Neural cell (in vitro differentiated cells): ENCODE results near the gene KIR2DL3. TPM values are rescaled to one million over a fixed set of nuclear protein-coding genes. Genes with fewer than 3 reads are reported as not detected.

ENCODE experiments used
- H2AFZ ChIP-seq: fragments of 200-600, 300-800 bp; sonication (generic), shearing (Covaris generic); 2 replicates; pipeline ENCODE4 v1.6.0; 2014; ENCODE audit warnings: low read depth, mild to moderate bottlenecking, antibody characterized with exemption, low read length, moderate library complexity
- H3F3A ChIP-seq: fragments of 200-600 bp; shearing (Covaris generic); 2 replicates; pipeline ENCODE4 v1.6.1; 2016; ENCODE audit warnings: mild to moderate bottlenecking, moderate library complexity, mixed read lengths, antibody characterized with exemption, low read length; ENCODE audit not compliant: insufficient read depth, poor library complexity, severe bottlenecking
- H3K27ac ChIP-seq: fragments of 200-600, 300-800 bp; sonication (generic), shearing (Covaris generic); 2 replicates; pipeline ENCODE4 v1.5.1; 2014; ENCODE audit warnings: mild to moderate bottlenecking, low read length, moderate library complexity
- H3K27me3 ChIP-seq: fragments of 300-800, 200-600 bp; sonication (generic), shearing (Covaris generic); 2 replicates; pipeline ENCODE4 v1.6.0; 2014; ENCODE audit warnings: mild to moderate bottlenecking, low read depth, low read length, moderate library complexity; ENCODE audit not compliant: insufficient read depth
- H3K36me3 ChIP-seq: fragments of 300-800, 200-600 bp; sonication (generic), shearing (Covaris generic); 2 replicates; pipeline ENCODE4 v1.5.1; 2014; ENCODE audit warnings: mild to moderate bottlenecking, antibody characterized with exemption, low read length, moderate library complexity; ENCODE audit not compliant: insufficient read depth
- H3K4me2 ChIP-seq: fragments of 300-800, 200-600 bp; sonication (generic), shearing (Covaris generic); 2 replicates; pipeline ENCODE4 v1.6.0; 2014; ENCODE audit warnings: mild to moderate bottlenecking, low read length
- H3K4me3 ChIP-seq: fragments of 300-800, 200-600 bp; sonication (generic), shearing (Covaris generic); 2 replicates; pipeline ENCODE4 v1.5.1; 2014; ENCODE audit warnings: mild to moderate bottlenecking, low read length, moderate library complexity
- H3K79me2 ChIP-seq: fragments of 200-600 bp; shearing (Covaris generic); replicated peaks from 2 replicates; pipeline ENCODE4 v1.6.0; 2014; ENCODE audit warnings: mild to moderate bottlenecking, low read length, moderate library complexity; ENCODE audit not compliant: insufficient read depth
- H3K9ac ChIP-seq: fragments of 300-800, 200-600 bp; sonication (generic), shearing (Covaris generic); 2 replicates; pipeline ENCODE4 v1.6.1; 2016; ENCODE audit warnings: mild to moderate bottlenecking, low read length, mixed read lengths
- H3K9me2 ChIP-seq: fragments of 200-600 bp; shearing (Covaris generic); 2 replicates; pipeline ENCODE4 v1.6.1; 2016; ENCODE audit warnings: mild to moderate bottlenecking, low read length, mixed read lengths; ENCODE audit not compliant: insufficient read depth
- H3K9me3 ChIP-seq: fragments of 200-600, 300-800 bp; sonication (generic), shearing (Covaris generic); 2 replicates; pipeline ENCODE4 v1.6.1; 2016; ENCODE audit warnings: mild to moderate bottlenecking, mixed run types, low read length, moderate library complexity, mixed read lengths
- H4K20me1 ChIP-seq: fragments of 200-600 bp; shearing (Covaris generic); 2 replicates; pipeline ENCODE4 v1.6.1; 2016; ENCODE audit warnings: mild to moderate bottlenecking, mixed run types; ENCODE audit not compliant: insufficient read depth
- CTCF ChIP-seq: fragments of 450-650 bp; IDR thresholded peaks from 2 replicates; pipeline ENCODE4 v1.5.1; 2014; ENCODE audit warnings: antibody characterized with exemption, mild to moderate bottlenecking, moderate library complexity; ENCODE audit not compliant: poor library complexity, severe bottlenecking
- EP300 ChIP-seq: fragments of 450-650 bp; conservative IDR thresholded peaks from 2 replicates; pipeline ENCODE4 v1.6.1; 2014; ENCODE audit warnings: antibody characterized with exemption, mild to moderate bottlenecking, moderate library complexity; ENCODE audit not compliant: poor library complexity, severe bottlenecking
- EZH2 ChIP-seq: fragments of 200-600, 300-800 bp; shearing (Covaris generic), sonication (generic); IDR thresholded peaks from 2 replicates; pipeline ENCODE4 v1.6.1; 2014; ENCODE audit warnings: antibody characterized with exemption, low read length, borderline replicate concordance, mild to moderate bottlenecking; ENCODE audit not compliant: insufficient read depth, poor library complexity, severe bottlenecking
- MXI1 ChIP-seq: fragments of 450-650 bp; conservative IDR thresholded peaks from 2 replicates; pipeline ENCODE4 v1.6.1; 2014; ENCODE audit warnings: antibody characterized with exemption, mild to moderate bottlenecking; ENCODE audit not compliant: poor library complexity, severe bottlenecking
- POLR2AphosphoS5 ChIP-seq: IDR thresholded peaks from 2 replicates; pipeline ENCODE4 v1.6.1; 2012
- RAD21 ChIP-seq: fragments of 450-650 bp; conservative IDR thresholded peaks from 2 replicates; pipeline ENCODE4 v1.6.1; 2014; ENCODE audit warnings: antibody characterized with exemption, mild to moderate bottlenecking, moderate library complexity
- REST ChIP-seq: IDR thresholded peaks from 2 replicates; pipeline ENCODE4 v1.6.1; 2012; ENCODE audit warnings: borderline replicate concordance
- SMC3 ChIP-seq: fragments of 450-650 bp; conservative IDR thresholded peaks from 2 replicates; pipeline ENCODE4 v1.6.1; 2014; ENCODE audit warnings: antibody characterized with exemption, mild to moderate bottlenecking, moderate library complexity; ENCODE audit not compliant: poor library complexity
- TAF1 ChIP-seq: IDR thresholded peaks from 2 replicates; pipeline ENCODE4 v1.6.1; 2012; ENCODE audit warnings: low read depth
- polyA plus RNA-seq: library from polyadenylated mRNA; depleted of rRNA; stranded (reverse); fragments of >200 nt; gene quantifications from 2 replicates; pipeline ENCODE4 v1.2.3, GENCODE V29; 2014

The KIR2DL3 gene
- polyA plus RNA-seq, 1 donor from 2014 or later: not detected

DNA sequence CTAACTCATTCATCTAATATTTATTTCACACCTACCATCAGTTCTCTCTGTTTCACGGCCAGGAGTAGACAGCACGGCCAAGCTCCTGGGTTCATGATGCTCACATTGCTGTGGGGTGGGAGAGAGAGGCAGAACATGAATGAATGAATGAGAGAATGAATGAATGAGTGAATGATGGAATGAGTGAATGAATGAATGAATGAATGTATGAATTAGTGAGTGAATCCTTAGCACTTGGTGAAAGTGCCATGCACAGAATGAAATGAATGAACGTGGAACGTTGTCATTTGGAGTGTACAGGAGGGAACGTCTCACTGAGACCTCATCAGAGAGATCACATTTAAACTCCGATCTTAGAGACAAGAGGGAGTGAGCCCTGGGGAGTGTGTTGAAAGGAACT lies 53.2 kb downstream of the KIR2DL3 start:
- no peak overlapping the region for H2AFZ ChIP-seq
- no peaks in the 10 kb centered on the region for H3K9me2 ChIP-seq
- H3K9me3 ChIP-seq: no peaks in the 10 kb centered on the region

GRCh38 chr19:54792814-54793213 lies 54.5 kb downstream of the KIR2DL3 start:
- H3K9me2 ChIP-seq: no peaks in the 10 kb centered on the region
- H3F3A ChIP-seq: no peaks in the 10 kb centered on the region
- H3K4me2 ChIP-seq: no peak overlapping the region
- no peak overlapping the region for H3K27ac ChIP-seq
- H3K9ac ChIP-seq: no peak overlapping the region
- no peaks in the 10 kb centered on the region for H3K27me3 ChIP-seq
- TF ChIP-seq MXI1 (no peak), EP300 (no peak)
- no peak overlapping the region for H3K4me3 ChIP-seq
- no peaks in the 10 kb centered on the region for H4K20me1 ChIP-seq
- H2AFZ ChIP-seq: no peak overlapping the region
- H3K79me2 ChIP-seq: no peaks in the 10 kb centered on the region
- no peaks in the 10 kb centered on the region for H3K36me3 ChIP-seq
- no peaks in the 10 kb centered on the region for H3K9me3 ChIP-seq

More for the DNA sequence above, 53.2 kb downstream of the KIR2DL3 start:
- no peaks in the 10 kb centered on the region for H3K36me3 ChIP-seq
- H3K79me2 ChIP-seq: no peaks in the 10 kb centered on the region
- no peak overlapping the region for H3K4me3 ChIP-seq
- no peaks in the 10 kb centered on the region for H4K20me1 ChIP-seq
- TF ChIP-seq REST: no peak
- no peak for TF ChIP-seq SMC3
- H3K9ac ChIP-seq: no peak overlapping the region
- H3K27me3 ChIP-seq: no peaks in the 10 kb centered on the region
- H3F3A ChIP-seq: no peaks in the 10 kb centered on the region
- no peak overlapping the region for H3K27ac ChIP-seq
- no peak overlapping the region for H3K4me2 ChIP-seq

DNA sequence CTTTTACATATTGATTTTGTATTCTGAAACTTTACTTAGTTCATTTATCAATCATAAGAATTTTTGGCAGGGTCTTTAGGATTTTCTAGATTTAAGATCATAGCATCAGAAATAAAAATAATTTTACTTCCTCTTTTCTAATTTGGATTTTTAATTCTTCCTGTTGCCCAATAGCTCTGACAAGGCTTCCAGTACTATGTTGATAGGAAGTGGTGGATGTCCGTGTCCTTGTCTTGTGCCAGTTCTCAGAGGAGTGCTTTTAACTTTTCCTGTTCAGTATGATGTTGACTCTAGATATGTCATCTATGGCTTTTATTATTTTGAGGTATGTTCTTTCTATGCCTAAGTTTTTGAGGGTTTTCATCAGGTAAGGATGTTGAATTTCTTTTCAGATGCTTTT lies 57.4 kb downstream of the KIR2DL3 start:
- H3F3A ChIP-seq: no peaks in the 10 kb centered on the region
- no peaks in the 10 kb centered on the region for H3K79me2 ChIP-seq
- no peak overlapping the region for H3K4me3 ChIP-seq
- no peak overlapping the region for H2AFZ ChIP-seq
- H3K4me2 ChIP-seq: no peak overlapping the region
- H3K9ac ChIP-seq: no peak overlapping the region
- H3K36me3 ChIP-seq: no peaks in the 10 kb centered on the region
- no peak overlapping the region for H3K27ac ChIP-seq
- H3K9me3 ChIP-seq: no peaks in the 10 kb centered on the region
- no peaks in the 10 kb centered on the region for H3K9me2 ChIP-seq
- no peak for TF ChIP-seq CTCF
- no peak for TF ChIP-seq RAD21
- no peak for TF ChIP-seq SMC3
- no peak for TF ChIP-seq MXI1
- TF ChIP-seq EZH2: no peak
- TF ChIP-seq TAF1: no peak
- no peak for TF ChIP-seq REST
- TF ChIP-seq POLR2AphosphoS5: no peak
- no peak for TF ChIP-seq EP300
- no peaks in the 10 kb centered on the region for H3K27me3 ChIP-seq
- H4K20me1 ChIP-seq: no peaks in the 10 kb centered on the region
